AG08396 (cell line): ENCODE data around the gene TLR5.

ENCODE experiments used
- DNase-seq: peaks from one replicate; pipeline ENCODE4 v3.0.0; 2012; ENCODE audit warnings: low spot score, mixed read lengths

Gene TLR5

DNA sequence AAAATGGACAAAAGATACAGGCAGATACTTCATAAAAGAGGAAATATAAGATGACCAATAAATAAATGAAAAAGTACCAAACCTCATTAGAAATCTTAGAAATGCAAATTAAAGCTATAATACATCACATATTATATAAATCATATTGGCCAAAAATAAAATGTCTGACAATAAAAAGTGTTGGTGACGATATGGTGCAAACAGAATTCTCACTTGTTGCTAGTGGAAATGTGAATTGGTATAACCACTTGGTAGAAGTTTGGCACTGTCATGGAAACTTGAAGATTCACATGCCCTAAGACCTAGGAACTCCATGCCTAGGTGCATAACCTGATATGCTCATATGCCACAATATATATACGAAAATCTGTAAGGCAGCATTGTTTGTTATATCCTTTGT lies 4.4 kb upstream of the TLR5 start:
- DNase-seq = no peak

DNA sequence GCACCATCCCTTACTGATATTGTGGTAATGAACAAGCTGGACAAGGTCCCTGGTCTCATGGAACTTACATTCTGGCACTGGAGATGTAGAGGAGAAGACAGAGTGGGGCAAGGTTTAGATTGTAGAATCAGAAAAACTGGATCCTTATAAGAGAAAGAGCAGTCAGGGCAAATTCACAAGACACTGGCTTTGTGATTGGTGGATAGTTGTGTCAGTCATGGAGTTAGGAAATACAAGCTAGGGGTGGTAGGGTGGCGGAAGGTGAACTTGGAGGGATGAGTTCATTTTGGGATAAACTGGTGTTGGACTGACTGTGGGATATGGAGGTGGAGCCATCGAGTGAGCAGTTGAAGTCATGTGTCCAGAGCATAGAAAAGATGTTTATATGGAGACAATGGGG lies 3.7 kb upstream of the TLR5 start:
- DNase-seq = no peak

DNA sequence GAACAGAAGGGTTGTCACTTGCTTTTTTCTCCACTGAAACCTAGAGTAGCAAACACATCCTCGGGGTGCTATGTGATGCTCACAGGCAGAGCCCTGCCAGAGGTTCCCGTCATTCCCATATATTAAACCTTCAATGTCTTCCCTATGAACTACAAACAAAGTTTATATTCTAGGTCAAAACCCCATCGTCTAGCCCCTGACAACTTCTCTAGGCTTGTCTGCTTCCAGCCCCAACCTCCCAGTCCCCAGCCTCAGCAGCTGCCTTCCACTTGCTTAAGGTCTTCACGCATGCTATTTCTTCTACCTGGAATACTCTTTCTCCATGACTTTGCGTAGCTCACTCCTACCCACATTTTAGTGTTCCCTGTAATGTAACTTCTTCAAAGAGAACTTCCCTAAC lies 1.9 kb upstream of the TLR5 start:
- DNase-seq = no peak

DNA sequence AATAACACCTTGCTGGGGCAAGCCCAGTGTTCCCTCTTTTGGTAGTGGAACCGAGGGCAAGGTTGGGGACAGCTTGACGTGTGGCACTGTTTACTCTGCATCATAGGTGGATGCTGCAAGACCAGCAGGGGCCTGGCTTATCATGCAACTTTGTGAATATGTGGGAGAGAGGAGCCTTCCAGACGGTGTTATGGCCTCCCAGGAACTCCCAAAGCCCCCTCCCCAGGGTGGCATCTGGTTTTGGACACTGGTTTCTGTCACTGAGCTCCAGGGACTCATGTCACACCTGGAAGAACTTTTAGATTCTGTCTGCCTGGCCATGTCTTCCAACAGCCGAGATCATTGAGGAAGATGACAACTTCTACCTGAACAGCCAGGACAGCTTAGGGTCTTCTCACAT lies 1.4 kb upstream of the TLR5 start:
- no peak for DNase-seq

DNA sequence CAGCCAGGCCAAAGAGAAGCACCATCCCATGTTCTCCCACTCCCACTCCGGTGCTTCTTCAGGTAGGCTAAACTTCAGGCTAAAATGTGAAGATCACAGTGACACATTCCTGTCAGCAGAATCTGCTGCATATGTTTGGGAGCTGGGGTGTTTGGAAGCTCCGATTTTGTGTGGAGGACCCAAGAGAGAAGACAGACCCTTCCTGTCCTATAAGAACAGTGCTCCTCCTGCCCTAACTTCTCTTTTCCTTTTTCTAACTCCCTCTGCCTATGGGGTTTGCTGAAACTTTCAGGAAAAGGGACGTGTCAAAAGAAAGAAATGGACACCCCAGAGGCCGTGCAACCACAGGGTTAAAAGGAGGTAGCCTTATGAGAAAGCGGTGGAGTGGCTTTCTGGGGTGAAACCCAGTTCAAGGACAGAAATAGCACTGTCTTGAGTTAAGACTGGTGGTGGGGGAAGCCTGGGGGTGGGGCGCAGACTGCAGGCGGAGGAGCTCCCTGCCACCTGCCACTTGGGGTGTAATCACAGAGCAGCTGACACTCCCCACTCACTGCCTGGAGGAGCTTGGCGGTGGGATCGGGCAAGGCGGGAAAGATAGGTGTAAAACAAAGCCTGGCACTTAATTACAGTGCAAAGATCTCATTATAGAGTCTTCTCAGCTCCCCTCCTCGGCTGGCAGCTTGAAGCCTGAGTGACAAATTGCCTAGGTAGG lies 645 bp upstream of the TLR5 start:
- DNase-seq = no peak

DNA sequence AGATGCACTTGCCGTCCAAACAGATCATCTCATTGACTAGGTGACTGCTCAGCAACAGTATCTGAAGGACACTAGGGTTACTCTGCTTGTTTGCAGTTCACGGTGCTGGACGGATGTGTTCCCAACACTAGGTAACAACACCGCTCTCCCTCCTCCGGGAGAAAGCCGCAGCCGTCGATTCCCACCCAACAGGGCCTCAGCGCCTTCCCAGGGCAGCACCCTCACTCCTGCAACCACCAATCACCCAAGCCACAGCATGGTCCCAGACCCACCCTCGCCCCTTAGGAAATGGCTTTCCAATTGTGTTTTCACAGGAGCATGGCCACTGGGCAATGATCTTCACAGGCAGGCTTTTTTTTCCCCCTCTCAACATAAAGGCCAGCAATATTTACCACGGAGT lies 779 bp downstream of the TLR5 start:
- no peak for DNase-seq

DNA sequence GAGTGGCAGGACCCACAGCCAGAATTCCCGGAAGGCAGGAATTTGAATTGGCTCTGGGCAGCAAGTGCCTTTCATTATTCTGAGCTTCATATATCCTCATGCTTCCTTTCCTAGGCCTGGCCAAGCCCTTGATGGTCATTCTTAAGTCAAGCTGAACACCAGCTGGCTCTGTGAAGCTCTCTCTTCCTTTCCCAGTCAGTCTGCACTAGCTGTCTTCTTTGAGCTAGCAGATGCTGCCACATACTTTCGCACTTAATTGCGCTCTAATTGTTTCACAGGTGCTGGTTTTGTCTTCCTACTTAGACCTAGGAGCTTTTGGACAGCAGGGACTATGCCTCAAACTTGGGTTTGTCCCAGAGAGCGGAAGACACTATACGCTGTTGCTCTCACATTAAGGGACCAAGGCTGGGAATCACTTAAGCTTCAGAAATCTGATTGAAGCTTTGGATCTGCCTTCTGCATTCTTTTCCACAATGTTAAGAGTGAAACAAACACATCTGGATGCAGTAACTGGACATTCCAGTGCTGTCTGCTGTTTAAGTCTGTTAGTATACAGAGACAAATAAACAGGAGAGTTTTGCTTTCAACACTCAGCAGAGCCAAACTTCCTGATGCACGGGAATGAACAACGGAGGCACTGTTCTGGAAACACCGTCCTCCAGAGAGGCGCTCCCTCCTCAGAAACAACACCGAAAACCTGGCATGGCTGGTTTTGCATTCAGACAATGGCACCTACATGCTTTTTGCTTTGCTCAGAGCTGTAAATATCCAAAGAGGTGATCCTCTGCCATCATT lies 2.2 kb downstream of the TLR5 start:
- peak; percentile 38 for DNase-seq

DNA sequence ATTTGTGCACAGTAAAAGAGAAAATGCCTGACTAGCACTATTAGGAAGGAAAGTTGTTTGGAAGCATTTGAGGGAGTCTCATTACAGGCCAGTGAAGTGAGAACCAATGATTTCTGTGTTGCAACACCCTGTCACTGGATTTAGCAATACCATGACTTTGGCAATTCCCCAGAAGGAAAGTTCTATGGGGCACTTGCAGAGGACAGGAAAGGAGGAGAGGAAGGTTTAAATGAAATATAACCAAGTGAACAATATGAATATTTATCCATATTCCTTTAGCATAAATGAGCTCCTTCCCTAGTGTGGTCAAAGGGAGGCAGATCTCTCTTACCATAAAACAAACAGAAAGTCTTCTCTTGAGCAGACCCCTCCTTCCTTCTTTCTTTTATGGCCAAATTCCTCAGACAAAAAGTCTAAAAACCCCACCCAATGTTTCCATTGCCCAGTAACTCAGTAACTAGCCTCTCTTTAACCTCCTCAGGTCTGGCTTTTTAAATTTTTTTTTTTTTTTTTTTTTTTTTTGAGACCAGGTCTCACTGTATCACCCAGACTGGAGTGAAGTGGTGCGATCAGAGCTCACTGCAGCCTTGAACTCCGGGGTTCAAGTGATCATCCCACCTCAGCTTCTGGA lies 5.5 kb downstream of the TLR5 start:
- peak; percentile 63 for DNase-seq

DNA sequence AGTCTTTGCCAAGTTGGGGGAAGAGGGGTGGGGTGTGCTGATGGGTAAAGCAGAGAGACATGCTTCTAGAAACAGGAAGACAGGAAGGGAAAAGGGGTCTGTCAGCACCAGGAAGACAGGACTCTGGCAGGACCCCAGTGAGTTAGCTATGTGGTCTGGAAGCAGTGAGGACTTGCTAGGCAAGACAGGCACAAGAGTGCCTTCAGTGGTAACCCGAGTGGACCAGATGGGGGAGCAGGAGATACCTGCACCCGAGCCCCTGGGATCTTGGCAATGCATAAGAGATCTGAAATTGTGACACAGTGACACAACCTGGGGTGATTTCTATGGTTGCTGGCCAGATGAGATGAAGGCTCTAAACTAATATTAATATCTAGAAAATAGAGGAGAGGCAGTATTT lies 7.0 kb downstream of the TLR5 start:
- DNase-seq = no peak

DNA sequence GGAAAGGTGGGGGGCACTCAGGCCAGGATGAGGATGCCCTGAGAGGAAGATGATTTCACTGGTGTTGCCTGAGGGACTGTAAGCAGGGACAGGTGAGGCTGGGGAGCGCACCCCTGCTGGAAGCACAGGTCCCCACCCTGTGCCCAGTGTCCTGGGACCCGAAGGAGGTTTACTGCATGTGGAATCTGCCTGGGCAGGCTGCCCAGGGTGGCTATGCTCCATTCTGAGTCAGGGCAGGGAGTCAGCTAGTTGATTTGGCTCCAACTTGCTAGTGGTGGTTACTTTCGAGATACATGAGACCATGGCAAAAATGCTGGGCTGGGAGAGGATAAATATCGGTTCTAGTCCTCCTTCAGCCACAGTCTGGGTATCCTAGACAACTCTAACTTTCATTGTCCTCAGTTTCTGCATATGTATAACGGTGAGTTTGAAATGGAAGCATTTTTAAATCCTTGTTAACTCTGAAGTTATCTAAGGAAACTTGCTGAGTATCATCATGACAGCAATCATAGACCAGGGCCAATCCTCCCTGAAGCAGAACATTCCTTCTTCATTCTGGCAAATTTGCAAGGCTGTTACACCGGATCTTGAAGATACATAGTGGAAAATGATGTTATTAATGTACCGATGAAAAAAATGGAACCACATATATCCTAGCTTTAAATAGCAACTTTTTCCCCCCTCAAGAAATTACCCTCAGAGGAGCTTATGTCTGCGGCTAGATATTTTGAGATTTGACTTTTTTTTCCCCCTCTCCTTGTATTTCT lies 7.7 kb downstream of the TLR5 start:
- peak; percentile 83 for DNase-seq

DNA sequence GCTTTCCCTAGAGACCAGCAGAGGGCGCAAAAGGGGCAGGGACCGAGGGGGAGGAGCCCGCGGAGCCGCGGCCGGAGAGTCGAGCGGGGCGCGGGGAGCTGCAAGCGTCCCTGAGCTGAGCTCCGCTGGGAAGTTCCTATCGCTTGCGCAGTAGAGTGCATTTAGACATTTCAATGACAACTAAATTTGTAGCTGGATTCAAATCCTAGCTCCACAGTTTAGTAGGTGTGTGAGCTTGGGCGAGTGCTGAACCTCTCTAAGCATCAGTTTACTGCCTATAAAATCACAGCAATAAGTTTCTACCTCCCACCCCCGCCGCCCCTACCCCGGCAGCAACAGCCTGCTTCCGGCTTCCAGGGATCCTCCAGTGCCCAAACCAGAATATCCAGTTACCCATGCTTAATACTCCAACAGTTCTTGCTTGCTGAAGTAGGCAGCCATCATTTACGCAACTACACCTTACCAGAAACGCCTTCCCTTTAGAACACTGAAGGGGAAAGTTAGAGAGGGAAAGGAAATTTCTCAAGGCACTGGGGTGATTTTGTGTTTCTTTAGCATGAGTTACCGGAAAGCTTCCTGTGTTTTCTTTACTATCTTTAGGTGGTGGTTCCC lies 9.1 kb downstream of the TLR5 start:
- peak; percentile 93 for DNase-seq

DNA sequence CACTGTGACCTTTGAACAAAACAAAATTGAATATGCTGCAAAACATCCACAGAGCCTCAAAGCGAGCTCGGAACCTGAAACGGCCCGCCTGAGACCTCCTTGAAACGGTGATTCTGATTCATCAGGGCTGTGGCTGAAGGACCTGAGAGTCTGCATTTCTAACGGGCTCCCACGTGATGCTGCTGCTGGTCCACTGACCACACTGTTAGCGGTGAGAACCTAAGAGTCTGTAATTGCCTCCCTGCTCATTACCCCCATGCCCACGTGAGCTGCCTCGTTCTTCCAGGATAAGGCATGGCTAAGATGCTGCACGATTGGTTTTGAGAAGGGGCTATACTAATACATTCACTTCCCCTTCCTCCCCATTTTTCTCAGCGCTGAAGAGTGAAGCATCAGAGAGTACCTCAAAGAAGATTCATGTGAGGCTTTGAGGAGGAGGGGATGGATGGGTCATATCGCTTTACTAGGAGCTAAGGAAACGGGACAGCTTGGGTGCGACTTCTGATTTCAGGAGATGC lies 9.7 kb downstream of the TLR5 start:
- no peak for DNase-seq

DNA sequence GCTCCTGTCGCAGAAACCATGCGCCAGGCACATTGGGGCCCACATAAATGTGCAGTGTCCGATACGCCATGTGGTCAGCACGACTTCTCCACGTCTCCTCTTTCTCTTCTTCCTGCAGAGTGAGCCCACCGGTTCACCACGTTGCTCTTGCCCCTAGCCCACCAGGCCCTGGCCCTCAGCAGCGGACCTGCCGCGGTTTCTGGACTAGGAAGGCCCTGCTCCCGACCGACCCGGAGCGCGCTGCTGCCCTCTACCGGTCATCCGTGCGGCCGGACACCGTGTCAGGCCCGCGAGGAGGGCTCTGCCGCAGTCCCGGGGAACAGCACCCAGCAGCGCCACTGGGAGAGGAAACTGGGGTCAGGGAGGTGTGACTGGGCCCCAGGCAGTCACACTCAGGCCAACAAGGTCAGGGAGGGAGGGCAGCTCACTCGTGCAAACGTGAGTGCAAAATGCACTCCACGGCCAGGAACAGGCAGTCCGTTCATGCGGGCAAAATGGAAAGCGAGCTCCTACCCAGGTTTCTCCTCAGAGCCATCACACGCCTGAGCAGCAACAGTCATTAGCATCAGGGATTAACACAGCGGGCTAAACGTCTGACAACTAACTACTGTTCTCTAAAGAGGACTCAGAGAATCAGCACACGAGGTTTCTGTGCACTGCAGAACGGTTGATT lies 13.7 kb downstream of the TLR5 start:
- peak; percentile 80 for DNase-seq

DNA sequence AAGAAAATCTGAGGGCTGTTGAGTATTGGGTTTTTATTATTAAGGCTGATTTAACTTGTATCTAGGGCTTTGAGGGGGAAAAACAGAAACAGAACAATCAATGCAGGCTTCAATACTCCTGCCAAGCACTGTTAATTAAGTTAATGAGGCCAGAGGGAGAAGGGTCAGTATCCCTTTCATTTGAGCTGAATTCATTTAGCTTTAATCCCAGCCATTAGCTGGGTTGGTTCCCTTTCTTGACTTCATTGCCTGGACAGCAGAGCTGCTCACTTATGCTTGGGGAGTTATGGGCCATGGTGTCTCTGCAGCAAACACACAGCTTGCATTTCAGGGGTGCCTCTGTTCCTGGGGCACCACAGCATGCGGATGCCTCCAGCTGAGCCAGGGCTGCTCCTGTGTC lies 16.3 kb downstream of the TLR5 start:
- no peak for DNase-seq

DNA sequence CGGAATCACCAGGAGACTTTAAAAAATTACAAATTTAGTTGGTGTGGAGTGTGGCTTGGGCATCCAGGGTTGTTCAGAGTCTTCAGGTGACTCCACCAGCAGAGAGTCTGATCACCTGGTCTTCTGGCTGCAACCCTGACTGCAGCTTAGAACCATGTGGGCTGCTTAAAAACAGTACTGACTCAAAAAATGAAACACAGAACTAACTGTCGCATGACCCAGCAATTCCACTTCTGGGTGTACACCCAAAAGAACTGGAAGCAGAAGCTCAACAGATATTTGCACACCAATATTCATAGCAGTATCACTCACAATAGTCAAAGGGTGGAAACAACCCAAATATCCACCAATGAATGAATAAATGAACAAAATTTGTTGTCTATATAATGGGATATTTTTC lies 17.3 kb downstream of the TLR5 start:
- DNase-seq = no peak

DNA sequence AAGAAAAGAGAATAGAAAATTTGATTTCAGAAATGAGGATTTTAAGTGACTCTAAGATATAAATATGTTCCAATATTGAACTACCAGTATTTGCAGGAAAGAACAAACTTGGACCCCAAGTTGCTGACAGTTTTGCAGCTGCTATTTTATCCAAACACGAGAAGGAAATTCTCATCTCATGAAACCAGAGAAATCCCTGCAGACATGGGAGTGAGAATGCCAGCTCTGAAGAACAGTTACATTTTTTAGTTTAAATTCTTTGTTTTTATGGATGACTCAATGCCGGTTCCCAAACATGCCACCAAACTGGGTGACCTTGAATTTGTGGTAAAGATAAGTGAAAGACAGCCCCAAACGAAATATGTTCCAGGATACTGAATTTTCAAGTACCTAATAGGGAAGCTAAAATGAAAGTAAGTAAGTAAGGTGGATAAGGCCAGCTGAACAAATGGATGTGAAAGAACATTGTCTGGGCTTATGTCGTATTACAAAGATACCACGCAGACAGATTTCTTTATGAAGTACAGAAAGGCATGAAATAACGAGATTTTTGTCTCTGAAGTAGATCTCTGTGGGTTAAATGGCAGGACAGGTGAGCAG lies 19.9 kb downstream of the TLR5 start:
- no peak for DNase-seq

DNA sequence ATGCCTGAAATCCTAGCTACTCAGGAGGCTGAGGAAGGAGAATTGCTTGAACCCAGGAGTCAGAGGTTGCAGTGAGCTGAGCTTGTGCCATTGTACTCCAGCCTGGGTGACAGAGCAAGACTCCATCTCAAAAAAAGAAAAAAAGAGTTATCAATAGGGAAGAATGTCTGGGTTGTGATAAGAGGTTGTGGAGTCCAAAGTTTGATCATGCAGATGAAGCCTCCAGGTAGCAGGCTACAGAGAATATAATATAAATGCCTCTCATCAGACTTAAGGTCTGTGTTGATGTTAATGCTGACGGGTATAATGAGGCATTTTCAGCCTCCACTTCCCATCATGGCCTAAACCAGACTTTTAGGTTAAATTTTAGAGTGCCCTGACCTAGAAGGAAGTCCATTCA lies 24.6 kb downstream of the TLR5 start:
- DNase-seq = no peak

DNA sequence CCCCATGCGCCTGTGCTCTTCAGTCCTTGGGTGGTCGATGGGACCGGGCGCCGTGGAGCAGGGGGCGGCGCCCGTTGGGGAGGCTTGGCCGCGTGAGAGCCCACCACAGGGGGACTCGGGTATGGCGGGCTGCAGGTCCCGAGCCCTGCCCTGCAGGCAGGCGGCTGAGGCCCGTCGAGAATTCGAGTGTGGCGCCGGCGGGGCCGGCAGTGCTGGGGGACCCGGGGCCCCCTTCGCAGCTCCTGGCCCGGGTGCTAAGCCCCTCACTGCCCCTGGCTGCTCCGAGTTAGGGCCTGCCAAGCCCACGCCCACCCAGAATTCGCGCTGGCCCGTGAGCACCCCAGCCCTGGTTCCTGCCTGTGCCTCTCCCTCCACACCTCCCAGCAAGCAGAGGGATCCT lies 26.1 kb downstream of the TLR5 start:
- no peak for DNase-seq

DNA sequence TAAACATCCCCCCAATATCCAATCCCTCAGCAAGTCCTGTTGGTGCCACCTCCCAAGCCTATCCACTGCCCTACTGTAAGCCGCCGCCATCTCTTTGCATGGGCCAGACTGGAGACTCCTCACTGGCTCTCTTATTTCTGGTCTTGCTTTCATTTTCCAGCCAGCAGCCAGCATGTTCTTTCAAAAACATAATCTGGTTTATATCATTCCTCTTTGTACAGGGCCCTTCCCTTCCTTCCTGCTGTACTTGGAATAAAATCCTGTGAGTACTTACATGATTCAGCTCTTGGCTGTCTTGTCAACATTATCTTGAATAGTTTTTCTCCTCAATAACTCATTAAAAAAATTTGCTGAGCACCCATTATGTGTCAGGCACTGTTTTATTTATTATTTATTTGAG lies 28.2 kb downstream of the TLR5 start:
- DNase-seq = no peak

DNA sequence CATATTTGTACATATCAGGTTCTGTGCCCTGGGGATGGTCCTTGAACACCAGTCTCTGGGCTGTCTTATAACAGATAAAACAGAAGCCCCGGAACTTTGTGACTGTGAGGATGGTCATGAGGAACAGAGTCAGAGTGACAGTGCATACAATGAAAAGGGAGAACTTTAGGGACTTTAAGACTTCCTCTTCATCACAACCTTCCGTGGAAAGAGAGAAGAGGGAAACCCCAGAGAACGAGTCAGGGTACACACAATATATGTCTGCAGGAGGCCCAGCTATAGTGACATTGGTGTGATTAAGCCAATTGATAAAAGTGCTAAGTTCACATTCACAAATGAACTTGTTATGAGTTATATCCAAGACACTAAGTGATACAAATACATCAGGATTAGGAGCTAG lies 32.1 kb downstream of the TLR5 start:
- DNase-seq = no peak

DNA sequence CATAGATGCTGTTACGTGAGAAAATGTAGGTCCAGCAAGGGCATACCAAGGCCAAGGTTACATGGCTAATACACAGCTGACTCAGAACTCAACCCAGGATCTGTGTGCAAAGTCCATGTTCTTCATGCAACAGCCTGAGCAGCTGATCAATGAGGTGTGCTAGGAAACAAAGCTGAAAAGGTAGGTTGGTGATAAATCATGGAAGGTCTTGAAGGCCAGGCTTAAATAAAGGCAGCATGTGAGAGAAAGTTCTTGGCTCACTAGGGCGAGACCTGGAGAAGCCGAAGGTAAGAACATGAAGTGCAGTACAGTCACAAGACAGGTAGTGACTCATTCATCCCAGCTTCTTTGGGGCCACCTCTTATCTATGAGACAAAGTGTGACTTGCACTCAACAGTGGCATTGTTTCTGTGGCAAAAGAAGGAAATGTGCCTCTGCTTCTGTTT lies 33.4 kb downstream of the TLR5 start:
- no peak for DNase-seq
